IPS DF 4.7 (cell line): ENCODE results near the gene ORM2.
"Not testable (repeated sequence)": the region's sequence is repeated elsewhere in the genome, so short reads cannot be mapped to it uniquely, and the experiment has no call there.

ENCODE experiments used
- DNase-seq: peaks from one replicate; pipeline ENCODE4 v3.0.0-alpha.2; 2013; ENCODE audit warnings: low spot score; ENCODE audit errors: extremely low read depth

The ORM2 gene

GRCh38 chr9:114329625-114330022 is at the start of gene ORM2:
ORM2 (plus strand) TSS chr9:114329869; CDS start chr9:114329905, 36 bp downstream.
- not testable (repeated sequence) for DNase-seq

GRCh38 chr9:114280636-114281472 is 48.8 kb upstream of the ORM2 start:
- no peak for DNase-seq

GRCh38 chr9:114281473-114282103 is 48.1 kb upstream of the ORM2 start:
- no peak for DNase-seq

GRCh38 chr9:114282104-114282485 is 47.6 kb upstream of the ORM2 start:
- DNase-seq, result no peak

GRCh38 chr9:114282507-114282906 is 47.2 kb upstream of the ORM2 start:
- no peak for DNase-seq

- DNase-seq, result no peak
Measured at GRCh38 chr9:114282926-114283325, 46.7 kb upstream of the ORM2 start.

GRCh38 chr9:114283551-114284111 is 46.0 kb upstream of the ORM2 start:
- no peak for DNase-seq

GRCh38 chr9:114284316-114285060 is 45.2 kb upstream of the ORM2 start:
- DNase-seq, result no peak

- no peak for DNase-seq
Measured at GRCh38 chr9:114285166-114285867, 44.4 kb upstream of the ORM2 start.

GRCh38 chr9:114286146-114286679 is 43.5 kb upstream of the ORM2 start:
- no peak for DNase-seq

GRCh38 chr9:114287001-114287762 is 42.5 kb upstream of the ORM2 start:
- no peak for DNase-seq

GRCh38 chr9:114287763-114288192 is 41.9 kb upstream of the ORM2 start:
- DNase-seq, result no peak

- no peak for DNase-seq
Measured at GRCh38 chr9:114288193-114289091, 41.2 kb upstream of the ORM2 start.

GRCh38 chr9:114289106-114289505 is 40.6 kb upstream of the ORM2 start:
- DNase-seq, result no peak

- no peak for DNase-seq
Measured at GRCh38 chr9:114289571-114290481, 39.8 kb upstream of the ORM2 start.

- no peak for DNase-seq
Measured at GRCh38 chr9:114290561-114290986, 39.1 kb upstream of the ORM2 start.

- DNase-seq, result no peak
Measured at GRCh38 chr9:114291064-114291474, 38.6 kb upstream of the ORM2 start.
